NCI-H2029 (cell line): ENCODE data around the gene IRX4.
"Not testable (repeated sequence)": the region's sequence is repeated elsewhere in the genome, so short reads cannot be mapped to it uniquely, and the experiment has no call there.

ENCODE experiments used
- DNase-seq: peaks from one replicate; lab custom pipeline; 2025; lab: John Stamatoyannopoulos, UW

Gene IRX4

DNA sequence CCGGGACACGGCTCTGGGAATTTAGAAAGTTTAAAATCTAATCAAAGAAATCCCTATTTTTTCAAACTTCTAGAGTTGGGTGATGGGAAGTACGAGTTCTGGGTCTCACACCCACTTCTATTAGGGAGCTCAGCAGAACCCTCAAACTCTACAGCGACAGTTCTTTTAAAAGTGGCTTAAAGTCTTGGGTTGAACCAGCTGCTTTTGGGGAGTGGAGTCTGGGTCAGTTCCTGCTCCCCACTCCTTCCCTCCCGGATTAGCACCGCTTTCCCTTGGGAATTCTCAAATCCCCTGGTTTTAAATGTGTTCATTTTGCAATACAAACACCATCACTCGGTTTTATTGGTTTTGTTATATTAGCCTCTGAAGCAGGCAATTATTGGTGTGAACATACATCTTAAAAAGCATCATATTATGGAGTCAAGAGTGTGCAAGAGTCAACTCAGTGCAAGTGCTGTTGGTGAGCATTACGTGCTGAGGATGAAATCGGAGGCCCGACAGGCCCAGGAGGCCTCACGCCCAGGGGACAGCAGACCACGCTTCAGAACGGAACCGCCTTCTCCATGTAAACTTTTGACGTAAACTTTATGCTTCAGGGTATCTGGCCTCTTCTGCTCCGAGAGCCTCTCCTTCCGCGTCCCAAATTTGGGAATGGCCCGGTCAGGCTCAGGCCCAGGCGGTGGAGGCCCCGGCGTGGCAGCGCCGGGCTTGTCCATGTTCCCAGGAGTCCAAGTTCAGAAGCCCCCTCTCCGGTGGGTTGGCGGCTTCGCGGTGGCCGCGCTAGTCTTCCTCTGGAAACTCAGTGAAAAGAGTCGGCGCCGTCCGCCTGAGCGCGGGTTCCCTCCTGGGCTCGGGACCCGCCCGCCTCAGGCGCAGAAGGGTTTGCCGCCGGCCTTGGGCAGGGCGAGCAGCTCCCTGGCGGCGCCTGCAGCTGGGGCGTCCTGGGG is 5.3 kb downstream of the IRX4 start:
- DNase-seq, result no peak

DNA sequence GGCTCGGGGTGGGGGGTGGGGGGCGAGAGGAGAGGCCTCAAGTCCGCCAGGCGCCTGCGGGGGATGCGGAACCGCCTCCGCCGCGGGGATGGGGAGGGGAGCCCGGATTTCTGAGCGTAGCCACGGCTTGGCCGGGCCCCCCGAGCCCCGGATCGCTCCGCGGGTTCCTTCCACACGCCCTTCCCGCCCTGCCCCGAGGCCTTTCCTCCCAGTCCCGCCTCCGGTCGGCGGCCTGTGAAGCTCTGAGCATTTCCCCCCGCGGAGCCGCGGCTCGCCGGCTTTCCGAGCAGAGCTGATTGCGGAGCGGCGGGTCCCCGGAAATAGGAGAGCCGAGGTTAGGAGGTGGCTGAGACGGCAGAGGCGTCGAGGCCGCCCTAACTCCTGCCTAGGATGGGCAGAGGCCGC is 6.1 kb downstream of the IRX4 start:
- no peak for DNase-seq

DNA sequence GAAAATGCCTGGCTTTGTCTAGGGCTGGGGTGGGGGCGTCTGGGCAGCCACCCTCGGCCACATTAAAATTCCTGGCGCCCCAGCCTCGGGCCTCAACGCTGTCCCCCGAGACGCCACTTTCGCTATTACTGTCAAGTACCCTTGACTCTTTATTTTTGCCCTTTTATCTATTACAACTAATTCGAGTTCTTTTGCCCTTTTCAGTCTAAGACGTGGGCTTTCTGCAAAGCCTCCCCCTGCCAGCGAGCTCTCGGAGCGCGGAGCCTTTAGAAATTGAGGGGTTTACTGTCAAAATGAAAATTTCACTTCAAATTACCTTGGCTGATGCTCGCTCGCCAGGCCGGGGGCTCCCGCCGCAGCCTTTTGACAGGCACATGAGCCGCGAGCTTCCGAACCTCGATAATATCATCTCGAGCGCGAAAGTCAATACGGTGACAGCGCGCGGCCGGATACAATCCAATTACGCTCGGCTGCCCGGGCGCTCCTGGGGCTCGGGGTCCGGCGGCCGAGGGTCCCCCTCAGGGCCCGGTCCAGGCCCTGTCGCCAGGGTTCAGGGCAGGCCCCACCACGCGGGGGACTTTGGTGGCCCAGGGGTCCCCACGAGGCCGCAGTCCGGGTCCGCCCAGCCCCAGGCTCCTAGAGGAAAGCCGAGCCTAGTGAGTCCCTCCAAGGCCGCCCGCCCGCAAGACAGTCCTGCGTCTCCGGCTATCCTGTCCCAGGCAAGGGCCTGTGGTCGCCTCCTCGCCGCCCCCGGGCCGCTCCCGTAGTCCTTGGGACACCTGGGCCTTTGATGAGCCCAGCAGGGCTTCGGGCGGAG is 6.7 kb downstream of the IRX4 start:
- DNase-seq, result no peak

DNA sequence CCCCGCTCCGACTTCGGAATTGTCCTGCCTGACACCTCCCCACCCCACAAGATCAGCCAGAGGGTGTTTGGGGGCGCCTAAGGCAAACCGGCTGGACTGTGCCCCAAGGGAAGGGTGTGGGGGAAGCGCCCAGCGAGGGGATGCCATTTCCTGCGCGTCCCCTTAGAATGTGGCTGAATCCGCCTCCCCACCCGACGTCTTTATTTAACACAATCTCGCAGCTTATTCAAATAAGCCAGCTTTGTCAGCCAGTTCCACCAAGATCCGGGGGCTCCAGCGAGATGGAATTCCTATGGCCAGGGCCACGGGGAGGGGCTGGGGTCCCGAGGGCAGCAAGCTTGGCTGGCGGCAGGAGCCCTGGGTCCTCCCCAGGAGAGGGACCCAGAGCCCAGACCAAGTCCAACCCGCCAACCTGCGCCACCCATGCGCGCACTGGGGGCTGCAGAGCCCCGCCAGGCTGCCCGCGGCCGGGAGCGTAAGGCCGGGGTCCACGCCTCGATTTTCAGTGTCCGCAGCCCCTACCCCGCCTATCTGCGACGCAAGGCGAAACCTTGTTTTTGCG is 7.4 kb downstream of the IRX4 start:
- no peak for DNase-seq

DNA sequence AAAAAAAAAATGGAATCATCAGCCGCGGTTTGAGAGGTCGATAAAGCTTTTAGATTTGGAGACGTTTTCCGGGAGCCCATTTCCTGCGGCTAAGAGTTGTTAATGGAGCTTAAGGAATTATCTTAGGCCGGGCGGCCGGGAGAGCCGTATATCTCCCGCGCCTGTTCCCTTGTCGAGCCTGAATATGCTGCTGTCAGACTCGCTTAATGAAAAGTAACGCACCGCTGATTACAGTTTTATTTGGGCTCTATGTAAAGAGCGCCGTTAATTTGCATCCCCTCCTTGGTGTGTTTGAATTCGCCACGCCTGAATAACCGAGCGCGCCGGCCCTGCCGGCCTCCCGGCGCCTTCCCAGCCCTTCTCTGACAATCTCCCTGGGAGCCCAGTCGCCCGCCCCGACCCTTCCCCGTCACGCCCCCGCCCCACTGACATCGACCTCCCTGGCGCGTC is 7.9 kb downstream of the IRX4 start:
- no peak for DNase-seq

DNA sequence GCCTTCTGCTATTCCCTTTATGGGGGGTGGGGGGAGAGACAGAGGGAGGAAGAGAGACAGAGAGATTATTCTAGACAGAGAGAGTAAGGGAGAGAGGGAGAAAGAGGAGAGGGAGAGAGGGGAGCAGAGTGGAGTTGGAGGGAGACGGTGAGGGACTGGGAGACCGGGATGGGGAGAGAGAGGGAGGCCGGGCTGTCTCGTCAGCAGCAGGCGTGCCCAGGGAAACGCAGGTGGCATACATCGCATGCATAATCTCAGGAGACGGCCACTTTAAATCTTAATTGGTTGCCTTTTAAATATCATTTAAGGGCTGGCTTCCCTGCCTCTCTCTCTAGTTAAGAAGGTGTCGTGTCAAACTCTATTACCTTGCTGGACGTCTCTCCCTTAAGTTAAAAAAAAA is 8.4 kb downstream of the IRX4 start:
- DNase-seq, result no peak

DNA sequence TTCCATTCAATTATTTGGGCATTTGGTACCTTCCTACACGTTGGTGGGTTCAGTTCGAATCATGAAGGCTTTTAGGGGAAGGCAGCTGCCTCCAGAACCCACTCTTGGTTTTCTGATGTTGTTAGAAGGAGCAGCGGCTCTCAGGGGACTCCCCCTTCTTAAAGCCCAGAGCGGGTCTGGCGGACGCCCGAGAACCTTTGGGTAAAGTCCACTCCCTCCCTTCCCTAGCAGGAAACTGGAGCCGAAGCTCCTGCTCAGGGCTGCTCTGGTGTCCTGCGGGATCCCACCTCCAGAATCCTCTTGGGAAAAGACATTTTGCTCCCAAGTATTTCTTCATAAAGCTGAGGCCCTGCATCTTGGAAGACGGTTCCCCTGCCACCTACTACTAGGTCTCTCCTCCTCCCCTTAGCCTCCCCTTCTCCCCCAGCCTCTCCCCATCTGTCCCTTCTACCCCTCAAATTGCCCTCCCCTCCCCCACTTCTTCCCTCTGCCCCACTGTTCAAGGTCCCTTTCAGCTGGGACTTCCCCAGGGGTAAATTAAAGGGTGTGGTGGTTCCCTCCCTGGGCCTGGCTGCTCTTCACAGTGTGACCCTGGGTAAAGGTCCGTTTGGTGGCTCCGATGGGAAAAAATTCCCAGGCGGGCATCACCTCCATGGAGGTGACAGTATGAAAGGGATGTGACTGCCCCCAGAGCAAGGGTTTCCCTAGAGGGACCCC is 9.3 kb downstream of the IRX4 start:
- DNase-seq, result no peak

DNA sequence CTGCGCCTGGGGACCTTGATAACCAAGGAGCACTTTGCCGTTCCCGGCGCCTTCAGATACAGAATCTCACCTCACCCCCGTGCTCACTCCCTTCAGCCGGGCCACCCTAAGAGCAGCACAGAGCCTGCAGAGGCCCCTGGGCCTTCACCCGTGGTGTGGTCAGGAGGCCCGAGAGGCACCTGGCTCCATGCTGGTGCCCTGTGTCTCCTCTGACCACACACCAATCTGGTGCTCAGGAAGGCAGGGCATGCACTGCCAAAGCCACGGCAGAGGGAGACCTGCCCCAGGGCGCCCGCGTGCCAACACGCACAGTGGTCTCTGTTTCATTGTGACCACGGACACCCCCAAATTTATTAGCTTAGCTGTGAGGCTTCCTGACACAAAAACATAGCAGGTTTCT is 11.3 kb downstream of the IRX4 start:
- no peak for DNase-seq

DNA sequence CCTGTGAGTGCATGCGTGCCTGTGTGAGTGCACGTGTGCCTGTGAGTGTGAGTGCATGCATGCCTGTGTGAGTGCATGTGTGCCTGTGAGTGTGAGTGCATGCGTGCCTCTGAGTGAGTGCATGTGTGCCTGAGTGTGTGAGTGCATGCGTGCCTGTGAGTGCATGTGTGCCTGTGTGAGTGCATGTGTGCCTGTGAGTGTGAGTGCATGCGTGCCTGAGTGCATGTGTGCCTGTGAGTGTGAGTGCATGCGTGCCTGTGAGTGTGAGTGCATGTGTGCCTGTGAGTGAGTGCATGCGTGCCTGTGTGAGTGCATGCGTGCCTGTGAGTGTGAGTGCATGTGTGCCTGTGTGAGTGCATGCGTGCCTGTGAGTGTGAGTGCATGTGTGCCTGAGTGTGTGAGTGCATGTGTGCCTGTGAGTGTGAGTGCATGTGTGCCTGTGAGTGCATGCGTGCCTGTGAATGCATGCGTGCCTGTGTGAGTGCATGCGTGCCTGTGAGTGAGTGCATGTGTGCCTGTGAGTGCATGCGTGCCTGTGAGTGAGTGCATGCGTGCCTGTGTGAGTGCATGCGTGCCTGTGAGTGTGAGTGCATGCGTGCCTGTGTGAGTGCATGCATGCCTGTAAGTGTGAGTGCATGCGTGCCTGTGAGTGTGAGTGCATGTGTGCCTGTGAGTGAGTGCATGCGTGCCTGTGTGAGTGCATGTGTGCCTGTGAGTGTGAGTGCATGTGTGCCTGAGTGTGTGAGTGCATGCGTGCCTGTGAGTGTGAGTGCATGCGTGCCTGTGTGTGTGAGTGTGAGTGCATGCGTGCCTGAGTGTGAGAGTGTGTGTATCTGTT is 12.1 kb downstream of the IRX4 start:
- DNase-seq, result not testable (repeated sequence)

DNA sequence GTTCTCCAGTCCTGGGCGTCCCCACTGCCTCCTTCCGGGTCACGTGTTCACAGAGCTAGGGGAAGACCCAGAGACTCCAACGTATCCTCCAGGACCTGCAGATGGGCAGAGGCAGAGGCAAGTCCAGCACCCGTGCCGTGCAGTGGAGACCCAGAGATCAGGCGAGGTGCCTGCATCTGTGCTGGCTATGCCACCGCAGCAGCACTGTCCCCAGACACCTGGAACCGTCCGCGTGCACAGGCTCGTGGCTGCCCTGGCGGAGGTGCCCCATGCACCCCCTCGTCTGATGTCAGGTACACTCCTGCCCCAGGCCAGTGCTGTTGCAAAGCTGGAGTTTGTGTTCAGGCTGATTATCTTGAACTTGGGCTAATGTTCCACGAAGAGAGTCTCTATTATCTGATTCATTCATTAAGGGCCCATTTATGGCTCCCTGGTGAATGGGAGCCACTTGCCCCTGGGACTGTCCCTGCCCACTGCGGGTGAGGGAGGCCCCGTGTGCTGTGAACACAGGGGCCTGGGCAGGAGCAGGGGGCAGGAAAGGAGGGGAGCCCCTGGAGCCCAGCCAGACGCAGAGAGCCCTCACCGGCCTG is 13.7 kb downstream of the IRX4 start:
- no peak for DNase-seq

DNA sequence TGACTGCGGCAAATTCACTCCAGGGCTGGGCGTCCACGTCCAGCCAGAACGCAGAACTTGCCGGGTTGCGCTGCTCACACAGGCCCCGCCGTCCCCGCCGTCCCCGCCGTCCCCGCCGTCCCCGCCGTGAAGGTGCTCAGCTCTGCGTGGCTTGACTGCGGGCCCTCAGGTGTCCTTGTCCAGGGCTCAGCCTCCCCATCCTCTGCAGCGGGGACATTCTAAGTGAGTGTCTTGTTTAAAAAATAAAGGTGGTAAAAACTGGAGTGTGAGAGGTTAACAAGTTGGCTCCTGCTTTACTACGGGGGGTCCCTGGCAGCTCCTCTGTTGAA is 14.9 kb downstream of the IRX4 start:
- DNase-seq, result no peak

DNA sequence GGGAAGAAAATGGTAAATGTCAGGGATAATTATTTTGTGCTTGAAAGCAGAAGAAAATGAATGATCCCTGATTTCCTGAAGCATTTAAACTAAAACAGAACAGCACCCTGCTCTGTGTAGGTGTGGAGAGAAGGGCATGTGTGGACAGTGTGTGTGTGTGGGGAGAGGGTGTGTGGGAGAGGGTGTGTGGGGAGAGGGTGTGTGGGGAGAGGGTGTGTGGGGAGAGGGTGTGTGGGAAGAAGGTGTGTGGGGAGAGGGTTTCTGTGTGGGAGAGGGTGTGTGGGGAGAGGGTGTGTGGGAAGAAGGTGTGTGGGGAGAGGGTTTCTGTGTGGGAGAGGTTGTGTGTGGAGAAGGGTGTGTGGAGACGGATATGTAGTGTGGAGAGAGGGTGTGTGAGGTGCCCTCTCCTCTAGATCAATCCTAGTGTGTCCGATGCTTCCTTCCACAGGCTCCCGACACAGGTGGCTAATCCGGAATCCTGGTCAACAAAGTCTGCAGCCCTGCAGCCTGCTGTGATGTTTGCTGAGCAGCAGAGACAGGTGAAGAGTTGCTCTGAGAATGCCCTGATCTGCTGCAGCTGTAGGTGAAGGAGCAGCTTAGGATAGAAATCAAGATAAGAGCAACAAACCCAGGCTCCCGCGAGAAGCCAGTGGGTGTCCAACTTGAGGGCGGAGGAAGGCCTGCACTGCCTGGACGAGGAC is 15.5 kb downstream of the IRX4 start:
- DNase-seq, result no peak

DNA sequence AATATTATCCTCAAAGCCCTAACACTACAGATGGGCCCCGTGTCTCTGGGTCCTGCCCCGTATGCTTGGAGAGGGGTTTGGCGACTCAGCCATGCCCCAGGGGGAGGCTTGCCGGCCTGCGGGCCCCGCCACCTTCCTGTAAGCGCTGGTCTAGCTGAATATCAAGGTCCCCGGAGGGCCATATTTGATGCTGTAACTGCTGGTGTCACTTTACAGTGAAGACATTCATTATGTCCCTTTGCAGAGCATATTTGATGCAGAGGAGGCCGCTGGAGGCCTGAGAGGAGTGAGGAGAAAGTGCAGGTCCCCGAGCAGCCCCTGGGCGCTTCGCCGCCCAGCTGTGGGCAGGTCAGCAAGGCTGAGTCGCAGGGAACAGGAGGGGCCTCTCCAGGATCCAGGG is 16.8 kb downstream of the IRX4 start:
- no peak for DNase-seq

DNA sequence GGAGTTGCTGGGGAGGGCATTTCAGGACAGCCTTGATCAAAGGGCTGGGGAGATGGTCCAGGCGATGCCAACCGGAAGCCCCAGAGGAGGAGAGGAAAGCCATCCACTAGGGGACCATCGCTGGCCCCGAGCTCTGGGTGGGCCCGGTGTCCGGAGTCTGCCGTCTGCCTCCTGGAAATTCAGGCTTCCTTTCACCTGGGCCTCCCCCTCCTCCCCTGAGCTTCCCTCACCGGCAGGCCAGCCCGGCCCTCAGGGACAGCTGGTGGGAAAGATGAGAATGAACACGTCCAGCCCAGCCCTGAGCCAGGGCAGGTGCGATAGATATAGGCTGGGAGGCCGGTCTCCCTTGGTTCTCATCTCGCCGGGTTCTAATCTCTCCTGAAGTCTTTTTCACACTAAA is 17.2 kb downstream of the IRX4 start:
- no peak for DNase-seq

DNA sequence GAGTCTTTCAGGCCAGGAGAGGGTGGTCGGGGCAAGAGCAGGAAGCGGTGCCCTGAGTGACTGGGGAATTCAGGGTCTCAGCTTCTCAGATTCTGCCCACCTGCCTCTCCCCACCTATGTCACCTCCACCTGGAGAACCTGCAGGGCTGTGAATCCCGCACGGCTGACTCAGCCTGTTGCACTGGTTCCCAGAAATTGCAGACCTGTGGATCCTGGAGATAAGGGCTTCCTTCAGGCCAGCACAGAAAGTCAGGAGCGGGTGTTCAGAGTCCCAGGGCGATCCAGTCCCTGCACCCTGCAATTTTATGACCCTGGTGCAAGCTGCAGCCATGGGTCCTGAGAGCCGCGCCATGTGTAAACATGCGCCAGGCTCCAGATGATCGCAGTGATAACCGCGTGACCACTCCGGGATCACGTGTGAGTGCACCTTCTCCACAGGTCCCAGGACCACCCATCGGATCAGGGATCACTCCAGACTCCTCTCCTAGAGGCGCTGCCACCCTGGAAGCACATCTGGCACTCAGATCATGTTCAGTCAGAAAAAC is 17.8 kb downstream of the IRX4 start:
- DNase-seq, result no peak

DNA sequence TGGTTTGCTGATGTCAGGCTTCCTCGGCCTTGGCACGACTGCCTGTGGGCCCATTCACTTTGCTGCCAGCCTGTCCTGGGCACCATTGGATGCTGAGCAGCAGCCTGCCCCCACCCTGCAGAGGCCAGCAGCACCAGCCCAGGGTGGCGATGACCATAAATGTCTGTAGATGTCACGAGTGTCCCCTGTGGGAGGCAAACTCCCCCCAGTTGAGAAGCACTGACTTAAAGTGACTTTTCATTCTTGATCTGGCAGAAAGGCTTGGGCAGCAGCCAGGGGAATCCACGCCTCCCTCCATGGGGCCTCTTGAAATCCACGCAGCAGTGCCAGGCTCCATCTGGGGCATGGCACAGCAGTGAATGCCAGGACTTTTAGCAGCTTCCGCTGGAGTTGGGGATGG is 21.8 kb downstream of the IRX4 start:
- no peak for DNase-seq

DNA sequence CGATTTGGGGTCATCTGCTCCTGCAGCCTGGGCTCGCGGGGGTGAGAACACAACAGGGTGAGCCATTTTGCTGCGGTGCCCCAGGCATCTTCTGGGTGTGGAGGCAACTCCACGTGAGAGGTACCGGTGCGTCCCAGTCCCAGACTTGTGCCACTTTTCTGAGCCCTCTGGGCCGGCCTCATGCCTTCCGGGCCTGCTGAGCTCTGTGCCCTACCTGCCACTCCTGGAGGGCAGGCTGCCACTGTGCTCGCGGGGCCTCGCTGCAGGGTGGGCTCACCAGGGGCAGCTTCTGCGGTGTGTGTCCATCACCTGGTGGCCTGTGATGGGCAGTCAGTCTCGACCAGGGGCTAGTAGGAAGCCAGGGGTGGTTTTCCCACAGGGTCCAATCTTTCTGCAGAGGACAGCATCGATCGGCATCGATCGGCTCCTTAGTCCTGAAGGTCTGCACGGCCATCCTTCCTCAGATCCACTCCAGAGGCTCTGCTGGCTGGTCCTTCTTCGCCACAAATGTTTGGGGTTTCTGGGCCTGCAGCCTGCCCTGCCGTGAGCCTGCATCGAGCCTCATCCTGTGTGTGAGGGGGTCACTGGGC is 22.6 kb downstream of the IRX4 start:
- no peak for DNase-seq

DNA sequence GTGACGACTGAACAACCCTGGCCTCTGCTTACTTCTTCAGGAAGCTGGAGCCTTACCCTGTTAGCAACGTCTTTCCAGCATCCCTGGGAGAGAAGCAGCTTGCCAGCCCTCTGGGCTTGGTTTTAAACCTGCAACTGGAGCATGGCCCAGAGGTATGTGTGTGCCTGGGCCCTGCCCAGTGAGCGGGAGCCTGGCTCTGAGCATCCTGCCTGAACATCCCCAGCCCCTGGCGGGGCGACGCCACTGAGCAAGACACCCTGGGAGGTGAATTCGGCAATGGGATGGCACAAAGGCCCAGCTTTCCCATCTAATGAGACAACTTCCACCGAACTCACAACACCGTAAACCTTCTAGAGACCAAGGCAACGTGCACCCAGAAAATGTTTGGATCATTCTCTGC is 23.6 kb downstream of the IRX4 start:
- no peak for DNase-seq

DNA sequence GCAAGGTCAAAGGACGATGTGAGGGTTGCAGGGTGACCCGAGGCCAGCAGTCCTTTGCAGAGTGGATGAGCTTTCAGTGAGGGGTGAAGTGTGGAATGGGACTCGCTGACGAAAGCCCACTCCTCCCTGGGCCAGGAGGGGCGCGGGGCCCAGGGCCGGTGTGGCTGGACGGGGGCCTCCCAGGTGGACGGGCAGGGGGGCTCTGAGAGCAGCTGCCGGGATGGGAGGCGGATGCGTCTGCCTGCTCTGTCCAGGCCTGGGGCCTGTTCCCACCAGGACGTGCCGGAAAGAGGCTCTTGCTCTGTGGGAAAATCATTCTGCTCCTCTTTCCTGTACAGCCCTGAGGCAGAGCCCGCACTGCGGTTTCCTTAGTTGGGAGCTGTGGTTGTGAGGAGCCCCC is 24.3 kb downstream of the IRX4 start:
- DNase-seq, result no peak

DNA sequence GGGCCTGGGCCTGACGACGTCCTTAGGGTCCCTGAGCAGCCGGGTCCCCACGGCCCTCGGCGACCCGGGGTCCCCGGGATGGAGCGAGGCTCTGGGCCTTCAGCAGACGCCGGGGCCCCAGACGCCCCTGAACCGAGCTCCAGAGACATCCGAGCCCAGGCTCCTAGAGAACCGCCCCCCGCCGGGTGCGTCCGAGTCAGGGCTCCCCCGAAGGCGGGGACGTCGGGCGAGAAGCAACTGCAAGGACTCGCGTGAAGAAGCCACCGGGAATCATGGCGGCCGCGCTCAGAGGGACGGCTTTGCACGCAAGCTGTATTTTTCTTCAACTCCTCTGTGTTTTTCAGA is 25.5 kb downstream of the IRX4 start:
- DNase-seq, result no peak
